Liver (tissue), 3 donors: ENCODE measurements around the gene RANBP1.

Experiments
- ATF3 ChIP-seq: IDR thresholded peaks from 2 replicates; pipeline ENCODE4 v1.6.1; 2016; ENCODE audit warnings: antibody characterized with exemption
- CTCF ChIP-seq: fragments of 150-350 bp; IDR thresholded peaks from 2 replicates; pipeline ENCODE4 v1.5.1; 2017; ENCODE audit warnings: improper control_type of control experiment, low read depth, low read length; ENCODE audit not compliant: missing input control
- EGR1 ChIP-seq, 2 donors: IDR thresholded peaks; 2 replicates each; pipeline ENCODE4 v1.6.1; 2016 to 2018; ENCODE audit warnings: antibody characterized with exemption in 2 of 2, low read depth in 2 of 2
- GABPA ChIP-seq, 2 donors: IDR thresholded peaks in 1 of 2; conservative IDR thresholded peaks in 1 of 2; 2 replicates each; pipeline ENCODE4 v1.6.1; 2016; ENCODE audit warnings: antibody characterized with exemption in 2 of 2, mild to moderate bottlenecking in 1 of 2, moderate library complexity in 1 of 2
- HNF4A ChIP-seq, 2 donors: conservative IDR thresholded peaks; 2 replicates each; pipeline ENCODE4 v1.6.1; 2016; ENCODE audit warnings: antibody characterized with exemption in 2 of 2, mild to moderate bottlenecking in 2 of 2
- JUND ChIP-seq, 2 donors: IDR thresholded peaks; 2 replicates each; pipeline ENCODE4 v1.6.1; 2016; ENCODE audit warnings: antibody characterized with exemption in 2 of 2
- MAX ChIP-seq: IDR thresholded peaks from 2 replicates; pipeline ENCODE4 v1.6.1; 2016; ENCODE audit warnings: antibody characterized with exemption
- RAD21 ChIP-seq, 2 donors: IDR thresholded peaks; 2 replicates each; pipeline ENCODE4 v1.6.1; 2016; ENCODE audit warnings: antibody characterized with exemption in 2 of 2, mild to moderate bottlenecking in 2 of 2
- REST ChIP-seq: IDR thresholded peaks from 2 replicates; pipeline ENCODE4 v1.6.1; 2016; ENCODE audit warnings: antibody characterized with exemption, mild to moderate bottlenecking
- RXRA ChIP-seq, 2 donors: IDR thresholded peaks; 2 replicates each; pipeline ENCODE4 v1.6.1; 2017 to 2018; ENCODE audit warnings: antibody characterized with exemption in 2 of 2, mild to moderate bottlenecking in 1 of 2
- TAF1 ChIP-seq: conservative IDR thresholded peaks from 2 replicates; pipeline ENCODE4 v1.6.1; 2016; ENCODE audit warnings: antibody characterized with exemption, mild to moderate bottlenecking
- YY1 ChIP-seq: IDR thresholded peaks from 2 replicates; pipeline ENCODE4 v1.6.1; 2016; ENCODE audit warnings: antibody characterized with exemption, mild to moderate bottlenecking
- ZBTB33 ChIP-seq: IDR thresholded peaks from 2 replicates; pipeline ENCODE4 v1.6.1; 2016; ENCODE audit warnings: antibody characterized with exemption
- donor health status: healthy.
- donor health status: healthy.

- TF ChIP-seq RXRA (IDR thresholded peaks at IDR 0.05) (no peak), GABPA (IDR thresholded peaks at IDR 0.05 in 1 of 2, conservative IDR thresholded peaks at IDR 0.05 in 1 of 2) (no peak), CTCF (no peak), JUND (IDR thresholded peaks at IDR 0.05) (no peak), YY1 (no peak), EGR1 (IDR thresholded peaks at IDR 0.05; ENCODE audit: low read depth in 2 of 2) (no peak), TAF1 (no peak), MAX (no peak), ATF3 (no peak), ZBTB33 (no peak), REST (no peak), HNF4A (conservative IDR thresholded peaks at IDR 0.05) (no peak), RAD21 (IDR thresholded peaks at IDR 0.05) (no peak)
Measured at GRCh38 chr22:20136603-20136873, 20.6 kb downstream of the RANBP1 start.
